Measurements from ENCODE around the gene SPATS1. TPM values are rescaled to one million over a fixed set of nuclear protein-coding genes. Genes with fewer than 3 reads are reported as not detected.
"Not testable (repeated sequence)": the region's sequence is repeated elsewhere in the genome, so short reads cannot be mapped to it uniquely, and the experiment has no call there.

The SPATS1 gene
- polyA plus RNA-seq, 3 donors = not detected

DNA sequence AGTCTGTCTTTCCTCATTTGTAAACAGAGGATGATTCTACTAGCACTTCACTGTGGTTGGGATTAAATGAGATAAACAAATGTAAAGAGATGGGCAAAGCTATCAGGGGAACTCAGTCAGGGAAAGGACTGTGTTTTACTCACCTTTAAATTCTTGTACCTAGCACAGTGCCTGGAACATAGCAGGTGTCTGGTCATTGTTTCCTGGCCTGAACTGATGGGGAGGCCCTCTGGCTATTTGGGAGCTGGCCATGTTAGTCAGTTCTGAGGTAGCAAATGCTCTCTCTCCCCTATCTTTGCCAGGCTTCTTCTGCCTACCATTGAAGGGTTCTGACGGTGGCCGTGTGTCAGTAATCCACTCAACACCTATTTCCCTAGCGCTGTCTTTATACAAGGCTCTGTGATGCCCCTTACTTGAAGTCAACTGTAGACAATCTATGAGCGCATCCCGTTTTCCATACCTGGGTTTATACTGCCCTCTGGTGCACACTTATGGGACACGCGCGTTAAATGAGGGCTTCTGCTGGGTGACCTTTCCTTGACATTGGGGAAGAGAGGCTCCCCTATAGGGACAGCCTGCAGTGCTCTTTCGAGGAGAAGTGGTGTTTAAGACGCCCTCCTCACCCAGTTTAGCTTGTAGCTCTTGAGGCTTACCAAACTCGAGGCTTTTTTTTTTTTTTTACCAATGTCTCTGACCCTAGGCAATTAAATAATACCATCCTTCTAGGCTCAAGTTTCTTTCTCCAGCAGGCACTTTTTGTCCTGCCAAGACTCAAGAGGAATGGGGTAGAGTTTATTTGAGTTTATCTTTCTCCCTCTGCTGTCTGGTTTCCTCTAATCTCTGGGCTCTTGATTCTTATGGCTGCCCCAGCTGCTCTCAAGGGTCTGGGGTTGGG, 4.0 kb upstream of the SPATS1 start:
- H3K27ac ChIP-seq (ENCODE audit: low read depth, low read length) = no peak overlapping the region
- 3 to 4% (median 4%) methylated on average over 11 of the region's 11 CpGs for WGBS, 3 donors

DNA sequence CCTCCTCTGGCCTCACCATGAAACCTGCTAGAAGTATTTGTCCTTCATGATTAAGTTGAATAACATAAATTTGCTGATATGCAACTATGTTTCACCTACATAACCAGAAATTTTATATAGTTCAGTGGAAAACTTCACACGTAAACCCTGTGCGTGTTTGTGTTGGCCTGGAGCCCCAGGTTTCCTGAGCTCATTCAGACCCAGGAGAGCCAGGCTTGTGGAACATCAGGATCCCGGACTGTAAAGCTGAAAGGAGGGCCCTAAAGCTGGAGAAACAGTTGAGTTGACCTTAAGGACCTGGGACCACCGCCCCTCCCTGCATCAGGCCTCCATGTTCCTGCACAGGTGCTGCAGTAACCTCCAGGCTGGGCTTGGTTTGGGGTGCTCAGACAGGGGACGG, 3.1 kb upstream of the SPATS1 start:
- H3K27ac ChIP-seq (ENCODE audit: low read depth, low read length) = no peak overlapping the region
- 68 to 85% (median 81%) methylated on average over 5 of the region's 5 CpGs for WGBS, 3 donors

- 50 to 69% (median 63%) methylated on average over 7 of the region's 7 CpGs for WGBS, 3 donors
- H3K27ac ChIP-seq (ENCODE audit: low read depth, low read length) = no peak overlapping the region
Measured at GRCh38 chr6:44339763-44340625, 2.5 kb upstream of the SPATS1 start.

GRCh38 chr6:44341095-44341890, 1.2 kb upstream of the SPATS1 start:
- no peak overlapping the region for H3K27ac ChIP-seq (ENCODE audit: low read depth, low read length)
- 64 to 74% (median 69%) methylated on average over 8 of the region's 8 CpGs for WGBS, 3 donors

GRCh38 chr6:44342052-44342451, 398 bp upstream of the SPATS1 start:
- 18 to 65% (median 39%) methylated on average over 6 of the region's 6 CpGs for WGBS, 3 donors
- no peak overlapping the region for H3K27ac ChIP-seq (ENCODE audit: low read depth, low read length)

- 61 to 82% (median 82%) methylated on average over 4 of the region's 4 CpGs for WGBS, 3 donors
- not testable (repeated sequence) for H3K27ac ChIP-seq (ENCODE audit: low read depth, low read length)
Measured at GRCh38 chr6:44346818-44347217, 4.4 kb downstream of the SPATS1 start.

DNA sequence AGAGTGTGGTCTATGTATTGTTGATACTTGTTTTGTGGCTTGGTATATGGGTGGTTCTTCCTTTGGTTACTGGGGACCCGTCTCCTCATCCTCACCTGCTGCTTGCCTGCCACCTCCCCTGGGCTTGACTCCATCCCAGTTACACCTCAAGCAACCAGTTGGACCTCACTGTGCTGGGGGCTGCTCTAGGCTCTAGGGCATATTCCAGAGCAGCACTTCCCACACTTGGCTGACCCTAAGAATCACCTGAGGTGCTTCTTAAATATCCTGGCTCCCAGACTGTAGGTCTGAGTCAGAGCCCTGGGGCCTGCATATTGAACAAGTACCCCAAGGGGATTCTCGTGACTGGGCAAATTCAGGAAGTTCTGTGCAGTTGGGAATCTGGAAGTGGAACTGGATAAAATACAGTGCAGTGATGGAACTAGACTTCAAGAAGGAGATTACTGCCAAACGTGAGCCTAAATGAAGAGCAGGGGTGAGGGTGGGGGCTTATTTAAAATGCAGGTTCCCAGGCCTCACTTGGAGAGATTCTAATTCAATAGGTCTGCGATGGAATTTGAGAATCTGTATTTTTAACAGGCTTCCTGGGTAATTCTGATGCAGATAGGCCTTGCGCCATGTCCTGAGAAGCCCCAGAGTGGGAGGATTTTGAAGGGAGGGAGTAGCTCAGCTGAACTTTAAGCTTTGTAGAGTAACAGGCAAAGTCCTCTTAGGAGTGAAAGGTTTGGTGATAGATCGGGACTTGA, 7.6 kb downstream of the SPATS1 start:
- H3K27ac ChIP-seq (ENCODE audit: low read depth, low read length) = no peak overlapping the region
- WGBS, 3 donors = 70 to 75% (median 74%) methylated on average over 6 of the region's 6 CpGs

DNA sequence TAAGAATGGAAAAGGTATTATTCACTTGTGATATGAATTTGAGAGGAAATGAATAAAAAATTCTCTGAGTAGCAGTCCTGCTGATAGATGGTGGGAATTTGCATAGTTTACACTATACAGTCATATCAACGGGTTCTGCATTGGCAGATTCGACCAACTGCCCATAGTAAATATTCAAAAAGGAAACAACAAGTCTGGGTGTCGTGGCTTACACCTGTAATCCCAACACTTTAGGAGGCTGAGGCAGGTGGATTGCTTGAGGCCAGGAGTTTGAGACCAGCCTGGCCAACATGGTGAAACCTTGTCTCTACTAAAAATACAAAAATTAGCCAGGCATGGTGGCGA, 8.2 kb downstream of the SPATS1 start:
- H3K27ac ChIP-seq (ENCODE audit: low read depth, low read length) = not testable (repeated sequence)
- 70 to 80% (median 76%) methylated on average over 4 of the region's 4 CpGs for WGBS, 3 donors

DNA sequence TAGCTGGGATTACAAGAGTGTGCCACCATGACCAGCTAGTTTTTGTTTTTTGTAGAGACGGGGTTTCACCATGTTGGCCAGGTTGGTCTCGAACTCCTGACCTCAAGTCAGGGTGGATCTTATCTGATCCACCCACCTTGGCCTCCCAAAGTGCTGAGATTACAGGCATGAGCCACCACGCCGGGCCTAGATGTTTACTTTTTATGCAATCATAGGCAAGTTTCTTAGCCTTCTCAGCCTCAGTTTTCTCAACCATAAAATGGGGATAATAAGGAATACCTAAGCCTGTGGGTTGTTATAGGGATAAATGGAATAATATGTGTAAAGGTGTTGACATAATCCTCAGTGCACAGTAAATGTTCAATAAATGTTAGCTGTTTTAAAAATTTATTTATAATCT, 9.8 kb downstream of the SPATS1 start:
- WGBS, 3 donors = 81 to 90% (median 85%) methylated on average over 4 of the region's 4 CpGs
- H3K27ac ChIP-seq (ENCODE audit: low read depth, low read length) = no peak overlapping the region

DNA sequence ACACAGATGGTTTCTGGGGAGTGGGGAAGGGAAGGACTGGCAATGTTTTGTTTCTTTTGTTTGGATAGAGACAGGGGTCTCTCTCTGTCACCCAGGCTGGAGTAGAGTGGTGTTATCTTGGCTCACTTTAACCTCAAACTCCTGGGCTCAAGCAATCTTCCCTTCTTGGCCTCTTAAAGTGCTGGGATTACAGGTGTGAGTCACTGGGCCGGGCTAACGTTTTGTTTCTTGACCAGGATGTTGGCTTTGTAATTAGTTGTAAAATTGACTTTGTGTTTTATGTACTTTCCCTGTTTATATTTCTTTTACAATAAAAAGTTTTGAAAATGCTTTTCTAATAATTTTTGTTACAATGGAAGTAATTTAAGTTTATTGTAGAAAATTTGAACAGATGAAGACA, 10.9 kb downstream of the SPATS1 start:
- WGBS, 3 donors = 65 to 73% (median 68%) methylated on average over 2 of the region's 2 CpGs
- H3K27ac ChIP-seq (ENCODE audit: low read depth, low read length) = no peak overlapping the region

DNA sequence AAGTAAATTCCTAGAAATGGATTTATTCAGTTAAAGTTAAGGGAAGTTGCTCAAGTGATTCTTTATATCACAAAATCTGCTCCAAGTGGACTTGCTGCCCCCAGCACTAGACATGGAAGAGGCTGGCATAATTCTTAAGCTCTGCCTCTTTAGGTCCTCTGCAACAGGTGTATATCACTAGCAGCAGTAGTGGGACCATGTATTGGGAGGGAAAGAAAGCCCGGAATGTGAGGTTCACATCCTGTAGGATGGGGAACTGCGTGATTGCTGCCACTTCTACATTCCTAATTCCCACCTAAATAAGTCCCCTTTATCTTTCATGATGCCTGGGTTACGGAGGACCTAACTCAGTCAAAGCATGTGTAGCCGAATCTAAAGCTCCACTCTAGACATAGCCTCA, 13.2 kb downstream of the SPATS1 start:
- H3K27ac ChIP-seq (ENCODE audit: low read depth, low read length) = no peak overlapping the region
- WGBS, 3 donors = 58 to 90% (median 85%) methylated on average over 4 of the region's 4 CpGs

DNA sequence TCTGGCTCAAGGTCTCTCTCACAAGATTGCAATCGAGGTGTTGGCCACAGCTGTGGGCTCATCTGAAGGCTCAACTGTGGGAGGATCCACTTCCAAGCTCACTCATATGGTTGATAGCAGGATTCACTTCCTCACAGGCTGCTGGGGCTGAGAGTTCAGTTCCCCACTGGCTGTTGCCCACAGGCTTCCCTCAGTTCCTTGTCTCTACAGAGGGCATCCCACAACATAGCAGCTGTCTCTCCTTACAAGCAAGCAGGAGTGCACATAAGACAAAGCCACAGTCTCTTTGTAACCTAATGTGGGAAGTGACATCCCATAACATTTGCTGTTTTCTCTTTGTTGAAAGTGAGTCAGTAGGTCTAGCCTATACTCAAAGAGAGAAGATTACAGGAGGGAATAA, 14.0 kb downstream of the SPATS1 start:
- H3K27ac ChIP-seq (ENCODE audit: low read depth, low read length) = no peak overlapping the region
- WGBS, 3 donors = 36 to 71% (median 62%) methylated on average over 1 of the region's 1 CpG

GRCh38 chr6:44359973-44360372, 17.5 kb downstream of the SPATS1 start:
- WGBS, 3 donors = 78 to 86% (median 81%) methylated on average over 3 of the region's 3 CpGs
- no peak overlapping the region for H3K27ac ChIP-seq (ENCODE audit: low read depth, low read length)

GRCh38 chr6:44361947-44362346, 19.5 kb downstream of the SPATS1 start:
- WGBS, 3 donors = 78 to 86% (median 78%) methylated on average over 6 of the region's 6 CpGs
- H3K27ac ChIP-seq (ENCODE audit: low read depth, low read length) = no peak overlapping the region

- WGBS, 3 donors = 70 to 96% (median 96%) methylated on average over 3 of the region's 3 CpGs
- H3K27ac ChIP-seq (ENCODE audit: low read depth, low read length) = no peak overlapping the region
Measured at GRCh38 chr6:44363377-44363926, 21.0 kb downstream of the SPATS1 start.

GRCh38 chr6:44366781-44367180, 24.3 kb downstream of the SPATS1 start:
- WGBS, 3 donors = 75 to 91% (median 88%) methylated on average over 3 of the region's 3 CpGs

DNA sequence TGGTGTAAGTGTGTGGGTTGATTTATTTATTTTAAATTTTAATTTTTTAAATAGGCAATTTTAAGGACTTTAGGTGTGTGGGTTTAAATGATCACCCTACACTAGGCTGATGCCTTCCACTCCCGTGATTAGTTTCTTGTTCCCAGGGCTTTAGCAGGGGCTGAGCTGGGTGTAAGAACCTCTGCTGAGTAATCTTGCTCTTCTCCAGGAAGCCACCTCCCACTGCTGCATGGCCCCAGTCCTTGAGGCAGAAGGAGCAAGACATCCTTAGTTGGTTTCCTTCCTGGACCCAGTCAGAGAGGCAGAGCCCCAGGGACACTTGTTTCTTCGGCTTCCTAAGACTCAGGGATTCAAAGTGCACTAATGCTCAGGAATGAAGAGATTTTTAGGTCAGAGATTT, 25.2 kb downstream of the SPATS1 start:
- no peak overlapping the region for H3K27ac ChIP-seq (ENCODE audit: low read depth, low read length)
- 14 to 54% (median 14%) methylated on average over 2 of the region's 2 CpGs for WGBS, 3 donors

More at GRCh38 chr6:44366781-44367180, 24.3 kb downstream of the SPATS1 start:
- H3K27ac ChIP-seq (ENCODE audit: low read depth, low read length) = no peak overlapping the region

- H3K27ac ChIP-seq (ENCODE audit: low read depth, low read length) = no peak overlapping the region
- 60 to 84% (median 75%) methylated on average over 3 of the region's 3 CpGs for WGBS, 3 donors
Measured at GRCh38 chr6:44373051-44373450, 30.6 kb downstream of the SPATS1 start.
